Endothelial cell (in vitro differentiated cells): ENCODE results near the gene ZHX3. TPM values are rescaled to one million over a fixed set of nuclear protein-coding genes. Genes with fewer than 3 reads are reported as not detected.

Source experiments
- DNase-seq: peaks from one replicate; pipeline ENCODE4 v3.0.0; 2021; ENCODE audit warnings: low spot score
- H3K27ac Mint-ChIP-seq: one replicate; pipeline ENCODE4 v1.8.0; 2021; ENCODE audit warnings: mixed read lengths, inconsistent platforms; ENCODE audit not compliant: unreplicated experiment
- H3K27me3 Mint-ChIP-seq: one replicate; pipeline ENCODE4 v1.8.0; 2021; ENCODE audit warnings: mild to moderate bottlenecking, moderate library complexity, mixed read lengths, inconsistent platforms; ENCODE audit not compliant: unreplicated experiment
- H3K36me3 Mint-ChIP-seq: one replicate; pipeline ENCODE4 v1.8.0; 2021; ENCODE audit warnings: mild to moderate bottlenecking, low read depth, mixed read lengths, inconsistent platforms; ENCODE audit not compliant: unreplicated experiment
- H3K4me1 Mint-ChIP-seq: one replicate; pipeline ENCODE4 v1.8.0; 2021; ENCODE audit warnings: mild to moderate bottlenecking, mixed read lengths, inconsistent platforms; ENCODE audit not compliant: unreplicated experiment
- H3K4me3 Mint-ChIP-seq: one replicate; pipeline ENCODE4 v1.8.0; 2021; ENCODE audit warnings: mild to moderate bottlenecking, mixed read lengths, inconsistent platforms; ENCODE audit not compliant: unreplicated experiment
- H3K9me3 Mint-ChIP-seq: one replicate; pipeline ENCODE4 v1.8.0; 2021; ENCODE audit warnings: mixed read lengths, inconsistent platforms; ENCODE audit not compliant: unreplicated experiment
- CTCF ChIP-seq: fragments of 200-600 bp; sonication (generic); IDR thresholded peaks from one replicate; pipeline ENCODE4 v1.5.0; 2021; ENCODE audit warnings: antibody characterized with exemption; ENCODE audit not compliant: unreplicated experiment
- total RNA-seq: library from RNA; stranded (reverse); fragmentation: NEBNext Ultra II Directional; extraction: Animal tissue kit (Norgen Biotek cat#: 25700); gene quantifications from one replicate; pipeline ENCODE4 v1.2.1, GENCODE V29; 2021; ENCODE audit not compliant: unreplicated experiment

The ZHX3 gene
- total RNA-seq, 1 donor from 2014 or later: 20.9 TPM

- no peak for DNase-seq
- no peak overlapping the region for H3K27ac Mint-ChIP-seq
- no peak overlapping the region for H3K4me3 Mint-ChIP-seq
These were observed 94.4 kb downstream of the ZHX3 start for GRCh38 chr20:41223112-41223511.

GRCh38 chr20:41222703-41223102 is 94.8 kb downstream of the ZHX3 start:
- TF ChIP-seq CTCF: no peak
- H3K9me3 Mint-ChIP-seq: no peaks in the 10 kb centered on the region
- H3K4me1 Mint-ChIP-seq: peaks cover 1% of the 10 kb centered on the region
- H3K4me3 Mint-ChIP-seq: no peak overlapping the region
- peaks cover 2% of the 10 kb centered on the region for H3K27me3 Mint-ChIP-seq
- no peaks in the 10 kb centered on the region for H3K36me3 Mint-ChIP-seq
- DNase-seq: no peak
- no peak overlapping the region for H3K27ac Mint-ChIP-seq

More at GRCh38 chr20:41223112-41223511, 94.4 kb downstream of the ZHX3 start:
- TF ChIP-seq CTCF: no peak
- H3K4me1 Mint-ChIP-seq: peaks cover 5% of the 10 kb centered on the region
- no peaks in the 10 kb centered on the region for H3K36me3 Mint-ChIP-seq
- H3K9me3 Mint-ChIP-seq: no peaks in the 10 kb centered on the region
- peaks cover 2% of the 10 kb centered on the region for H3K27me3 Mint-ChIP-seq

- no peak for TF ChIP-seq CTCF
- Mint-ChIP-seq H3K4me1 (no peaks in the 10 kb centered on the region), H3K9me3 (no peaks in the 10 kb centered on the region), H3K36me3 (no peaks in the 10 kb centered on the region), H3K27me3 (peaks cover 2% of the 10 kb centered on the region), H3K4me3 (no peak overlapping the region), H3K27ac (no peak overlapping the region)
- DNase-seq: no peak
These were observed 95.2 kb downstream of the ZHX3 start for GRCh38 chr20:41222296-41222695.

GRCh38 chr20:41221614-41222218 is 95.8 kb downstream of the ZHX3 start:
- H3K36me3 Mint-ChIP-seq: no peaks in the 10 kb centered on the region
- H3K4me1 Mint-ChIP-seq: no peaks in the 10 kb centered on the region
- DNase-seq: no peak
- no peak overlapping the region for H3K27ac Mint-ChIP-seq
- TF ChIP-seq CTCF: no peak
- no peaks in the 10 kb centered on the region for H3K9me3 Mint-ChIP-seq
- peaks cover 2% of the 10 kb centered on the region for H3K27me3 Mint-ChIP-seq
- H3K4me3 Mint-ChIP-seq: no peak overlapping the region

- Mint-ChIP-seq H3K9me3 (no peaks in the 10 kb centered on the region), H3K4me3 (no peak overlapping the region), H3K4me1 (no peaks in the 10 kb centered on the region), H3K27ac (no peak overlapping the region), H3K36me3 (no peaks in the 10 kb centered on the region), H3K27me3 (peaks cover 2% of the 10 kb centered on the region)
- no peak for TF ChIP-seq CTCF
- DNase-seq: no peak
These were observed 97.7 kb downstream of the ZHX3 start for GRCh38 chr20:41219824-41220223.
